IPS-15b (cell line): Measurements from ENCODE around the gene ZG16B.

ENCODE experiments used
- H3K27me3 ChIP-seq: one replicate; pipeline ENCODE4 v1.6.1; 2013; ENCODE audit warnings: low read length; ENCODE audit not compliant: control insufficient read depth, insufficient read depth
- H3K36me3 ChIP-seq: one replicate; pipeline ENCODE4 v1.6.1; 2013; ENCODE audit warnings: low read length; ENCODE audit not compliant: control insufficient read depth, insufficient read depth
- H3K4me1 ChIP-seq: one replicate; pipeline ENCODE4 v1.6.1; 2013; ENCODE audit warnings: mild to moderate bottlenecking, low read length; ENCODE audit not compliant: control insufficient read depth, insufficient read depth
- H3K4me3 ChIP-seq: one replicate; pipeline ENCODE4 v1.5.1; 2013; ENCODE audit warnings: low read depth, low read length
- H3K9ac ChIP-seq: one replicate; pipeline ENCODE4 v1.6.1; 2013; ENCODE audit warnings: low read depth, mild to moderate bottlenecking, low read length
- H3K9me3 ChIP-seq: one replicate; pipeline ENCODE4 v1.6.1; 2013; ENCODE audit warnings: mild to moderate bottlenecking, low read length; ENCODE audit not compliant: control insufficient read depth, insufficient read depth

ZG16B gene

GRCh38 chr16:2820836-2821486 is 9.1 kb upstream of the ZG16B start:
- H3K9me3 ChIP-seq, result no peaks in the 10 kb centered on the region
- no peaks in the 10 kb centered on the region for H3K4me1 ChIP-seq
- no peak overlapping the region for H3K4me3 ChIP-seq
- no peak overlapping the region for H3K9ac ChIP-seq
- H3K27me3 ChIP-seq, result no peaks in the 10 kb centered on the region
- no peaks in the 10 kb centered on the region for H3K36me3 ChIP-seq

GRCh38 chr16:2821487-2822157 is 8.5 kb upstream of the ZG16B start:
- Histone ChIP-seq H3K36me3 (no peaks in the 10 kb centered on the region), H3K4me3 (no peak overlapping the region), H3K9me3 (no peaks in the 10 kb centered on the region), H3K27me3 (no peaks in the 10 kb centered on the region), H3K4me1 (no peaks in the 10 kb centered on the region), H3K9ac (no peak overlapping the region)

- no peaks in the 10 kb centered on the region for H3K36me3 ChIP-seq
- H3K4me3 ChIP-seq, result no peak overlapping the region
- H3K9ac ChIP-seq, result no peak overlapping the region
- H3K9me3 ChIP-seq, result no peaks in the 10 kb centered on the region
- H3K4me1 ChIP-seq, result no peaks in the 10 kb centered on the region
- H3K27me3 ChIP-seq, result no peaks in the 10 kb centered on the region
These were observed 8.0 kb upstream of the ZG16B start for GRCh38 chr16:2822158-2822495.

GRCh38 chr16:2822496-2822895 is 7.6 kb upstream of the ZG16B start:
- Histone ChIP-seq H3K27me3 (no peaks in the 10 kb centered on the region), H3K9me3 (no peaks in the 10 kb centered on the region), H3K4me1 (no peaks in the 10 kb centered on the region), H3K9ac (no peak overlapping the region), H3K4me3 (no peak overlapping the region), H3K36me3 (no peaks in the 10 kb centered on the region)

GRCh38 chr16:2824626-2825025 is 5.5 kb upstream of the ZG16B start:
- Histone ChIP-seq H3K4me3 (no peak overlapping the region), H3K9me3 (no peaks in the 10 kb centered on the region), H3K36me3 (no peaks in the 10 kb centered on the region), H3K4me1 (no peaks in the 10 kb centered on the region), H3K27me3 (no peaks in the 10 kb centered on the region), H3K9ac (no peak overlapping the region)

GRCh38 chr16:2825049-2825742 is 4.9 kb upstream of the ZG16B start:
- Histone ChIP-seq H3K27me3 (no peaks in the 10 kb centered on the region), H3K4me3 (no peak overlapping the region), H3K9me3 (no peaks in the 10 kb centered on the region), H3K4me1 (no peaks in the 10 kb centered on the region), H3K9ac (no peak overlapping the region), H3K36me3 (no peaks in the 10 kb centered on the region)

GRCh38 chr16:2825906-2826305 is 4.2 kb upstream of the ZG16B start:
- no peak overlapping the region for H3K4me3 ChIP-seq

GRCh38 chr16:2826591-2827373 is 3.3 kb upstream of the ZG16B start:
- Histone ChIP-seq H3K27me3 (no peaks in the 10 kb centered on the region), H3K4me1 (no peaks in the 10 kb centered on the region), H3K9me3 (no peaks in the 10 kb centered on the region), H3K4me3 (no peak overlapping the region), H3K36me3 (no peaks in the 10 kb centered on the region), H3K9ac (no peak overlapping the region)

More at GRCh38 chr16:2825906-2826305, 4.2 kb upstream of the ZG16B start:
- Histone ChIP-seq H3K9me3 (no peaks in the 10 kb centered on the region), H3K4me1 (no peaks in the 10 kb centered on the region), H3K36me3 (no peaks in the 10 kb centered on the region), H3K9ac (no peak overlapping the region), H3K27me3 (no peaks in the 10 kb centered on the region)

- Histone ChIP-seq H3K4me3 (no peak overlapping the region), H3K27me3 (no peaks in the 10 kb centered on the region), H3K36me3 (no peaks in the 10 kb centered on the region), H3K4me1 (no peaks in the 10 kb centered on the region), H3K9ac (no peak overlapping the region), H3K9me3 (no peaks in the 10 kb centered on the region)
These were observed 2.7 kb upstream of the ZG16B start for GRCh38 chr16:2827374-2827791.

GRCh38 chr16:2827831-2828520 is 2.1 kb upstream of the ZG16B start:
- Histone ChIP-seq H3K27me3 (no peaks in the 10 kb centered on the region), H3K9ac (no peak overlapping the region), H3K9me3 (no peaks in the 10 kb centered on the region), H3K36me3 (no peaks in the 10 kb centered on the region), H3K4me3 (no peak overlapping the region), H3K4me1 (no peaks in the 10 kb centered on the region)

- Histone ChIP-seq H3K9ac (no peak overlapping the region), H3K36me3 (no peaks in the 10 kb centered on the region), H3K9me3 (no peaks in the 10 kb centered on the region), H3K4me3 (no peak overlapping the region), H3K27me3 (no peaks in the 10 kb centered on the region), H3K4me1 (no peaks in the 10 kb centered on the region)
These were observed 1.6 kb upstream of the ZG16B start for GRCh38 chr16:2828521-2828840.
